Sigmoid colon (tissue), 4 donors: ENCODE data around the gene SCUBE3.

Experiments
- EP300 ChIP-seq, 4 donors: sonication (generic); formaldehyde crosslinking; IDR thresholded peaks; one replicate each; pipeline ENCODE4 v1.6.1; 2017; ENCODE audit warnings: antibody characterized with exemption in 4 of 4
- POLR2A ChIP-seq, 2 donors: fragments of 450-650 bp; IDR thresholded peaks; one replicate each; pipeline ENCODE4 v1.6.1; 2016; ENCODE audit warnings: antibody characterized with exemption in 2 of 2, mild to moderate bottlenecking in 2 of 2, moderate library complexity in 2 of 2
- POLR2AphosphoS5 ChIP-seq, 4 donors: sonication (generic); formaldehyde crosslinking; IDR thresholded peaks; one replicate each; pipeline ENCODE4 v1.6.1; 2017; ENCODE audit warnings: antibody characterized with exemption in 4 of 4

GRCh38 chr6:35236223-35236622 is 22.5 kb downstream of the SCUBE3 start:
- no peak for TF ChIP-seq EP300 (IDR thresholded peaks at IDR 0.05)
- no peak for TF ChIP-seq POLR2A (IDR thresholded peaks at IDR 0.05)
- no peak for TF ChIP-seq POLR2AphosphoS5 (IDR thresholded peaks at IDR 0.05)
